K562 (cell line): ENCODE results near the gene ART4. TPM values are rescaled to one million over a fixed set of nuclear protein-coding genes. Genes with fewer than 3 reads are reported as not detected.
A peak's percentile ranks its signal among the peaks of the same experiment; 100 is the strongest.

Experiments
- ARNT ChIP-seq, 2 experiments: fragments of 450-650 bp; IDR thresholded peaks; 2 replicates each; pipeline ENCODE4 v1.6.1; 2016; ENCODE audit warnings: mild to moderate bottlenecking in 1 of 2
- BCL6 ChIP-seq: fragments of 250-450 bp; sonication (Bioruptor Pico); IDR thresholded peaks from 2 replicates; pipeline ENCODE4 v1.4.0; 2020
- ELF4 ChIP-seq: fragments of 450-650 bp; formaldehyde crosslinking; IDR thresholded peaks from 2 replicates; pipeline ENCODE4 v1.4.0; 2022; ENCODE audit warnings: missing genetic modification characterization
- HDAC1 ChIP-seq, 2 experiments: fragments of 450-650 bp; IDR thresholded peaks; 2 replicates each; pipeline ENCODE4 v1.6.1; 2016 to 2017; ENCODE audit warnings: inconsistent platforms in 1 of 2, mild to moderate bottlenecking in 1 of 2, moderate library complexity in 1 of 2
- MECOM ChIP-seq: fragments of 250-450 bp; sonication (Bioruptor Pico); IDR thresholded peaks from 2 replicates; pipeline ENCODE4 v1.8.0; 2022; ENCODE audit warnings: inconsistent platforms
- MTA2 ChIP-seq: fragments of 450-650 bp; IDR thresholded peaks from 2 replicates; pipeline ENCODE4 v1.6.1; 2016; ENCODE audit warnings: low read depth
- NFE2 ChIP-seq: IDR thresholded peaks from 2 replicates; pipeline ENCODE4 v1.6.1; 2014; ENCODE audit warnings: antibody characterized with exemption, low read depth
- RBBP5 ChIP-seq: fragments of 200-600 bp; sonication (generic); IDR thresholded peaks from 2 replicates; pipeline ENCODE4 v1.6.1; 2012; ENCODE audit warnings: borderline replicate concordance, mild to moderate bottlenecking, low read length, control low read depth, inconsistent platforms; ENCODE audit not compliant: insufficient read depth, poor library complexity, severe bottlenecking
- SIRT6 ChIP-seq: IDR thresholded peaks from one replicate; pipeline ENCODE4 v1.6.1; 2012; ENCODE audit warnings: low read depth, mild to moderate bottlenecking, control low read depth, inconsistent platforms, low read length, moderate library complexity
- ZBTB5 ChIP-seq: fragments of 450-650 bp; IDR thresholded peaks from 2 replicates; pipeline ENCODE4 v1.6.1; 2017; ENCODE audit warnings: antibody characterized with exemption
- ZKSCAN3 ChIP-seq: fragments of 250-450 bp; sonication (Bioruptor Pico); IDR thresholded peaks from 2 replicates; pipeline ENCODE4 v1.4.0; 2020
- ZNF175 ChIP-seq: fragments of 200-800 bp; sonication (Bioruptor generic); IDR thresholded peaks from 2 replicates; pipeline ENCODE4 v1.6.1; 2016; ENCODE audit warnings: low read depth, mild to moderate bottlenecking, missing genetic modification characterization, missing compliant biosample characterization
- ZNF318 ChIP-seq, 2 experiments: fragments of 450-650 bp; IDR thresholded peaks; 2 replicates each; pipeline ENCODE4 v1.6.1; 2016; ENCODE audit warnings: mild to moderate bottlenecking in 2 of 2, borderline replicate concordance in 1 of 2, low read depth in 1 of 2, moderate library complexity in 1 of 2
- ZNF766 ChIP-seq: fragments of 200-800 bp; sonication (Bioruptor generic); conservative IDR thresholded peaks from 2 replicates; pipeline ENCODE4 v1.6.1; 2016; ENCODE audit warnings: missing genetic modification characterization, missing compliant biosample characterization
- ZNF785 ChIP-seq: fragments of 250-450 bp; sonication (Bioruptor Pico); IDR thresholded peaks from 2 replicates; pipeline ENCODE4 v1.4.0; 2020; ENCODE audit warnings: mild to moderate bottlenecking
- polyA plus RNA-seq, 8 experiments: library from polyadenylated mRNA; depleted of rRNA in 4 of 8; stranded (reverse) in 5 of 8; unstranded in 3 of 8; fragments of >200 nt; fragmentation: Nextera tagmentation in 2 of 8; fragmentation: Illumina TruSeq in 1 of 8; extraction: Ambion mirVana in 2 of 8; extraction: Trizol in 1 of 8; gene quantifications; 2 replicates each; pipeline versions ENCODE4 v1.2.1 to v1.2.3, GENCODE V29; 2011 to 2014; ENCODE audit warnings: inconsistent platforms in 1 of 8, missing spikeins in 1 of 8
- total RNA-seq, 7 experiments: library from RNA; depleted of rRNA in 6 of 7; stranded (reverse); fragments of >200 nt in 6 of 7; fragmentation: Illumina TruSeq in 2 of 7; extraction: Trizol in 2 of 7; gene quantifications; 2 replicates each; pipeline versions ENCODE4 v1.2.1 to v1.2.3, GENCODE V29; 2011 to 2021; ENCODE audit warnings: low replicate concordance in 1 of 7
- TF ChIP-seq, protein P1 (sequence below): fragments of 450-650 bp; IDR thresholded peaks from 2 replicates; pipeline ENCODE4 v1.6.1; 2014; ENCODE audit warnings: low read depth, mild to moderate bottlenecking, moderate library complexity, borderline replicate concordance

ART4 gene
- total and polyA plus RNA-seq, 9 of the 15 experiments (the other 6 are each of a cell fraction or from before 2014, with no cell fraction given): 0.07 TPM; not detected in 8

DNA sequence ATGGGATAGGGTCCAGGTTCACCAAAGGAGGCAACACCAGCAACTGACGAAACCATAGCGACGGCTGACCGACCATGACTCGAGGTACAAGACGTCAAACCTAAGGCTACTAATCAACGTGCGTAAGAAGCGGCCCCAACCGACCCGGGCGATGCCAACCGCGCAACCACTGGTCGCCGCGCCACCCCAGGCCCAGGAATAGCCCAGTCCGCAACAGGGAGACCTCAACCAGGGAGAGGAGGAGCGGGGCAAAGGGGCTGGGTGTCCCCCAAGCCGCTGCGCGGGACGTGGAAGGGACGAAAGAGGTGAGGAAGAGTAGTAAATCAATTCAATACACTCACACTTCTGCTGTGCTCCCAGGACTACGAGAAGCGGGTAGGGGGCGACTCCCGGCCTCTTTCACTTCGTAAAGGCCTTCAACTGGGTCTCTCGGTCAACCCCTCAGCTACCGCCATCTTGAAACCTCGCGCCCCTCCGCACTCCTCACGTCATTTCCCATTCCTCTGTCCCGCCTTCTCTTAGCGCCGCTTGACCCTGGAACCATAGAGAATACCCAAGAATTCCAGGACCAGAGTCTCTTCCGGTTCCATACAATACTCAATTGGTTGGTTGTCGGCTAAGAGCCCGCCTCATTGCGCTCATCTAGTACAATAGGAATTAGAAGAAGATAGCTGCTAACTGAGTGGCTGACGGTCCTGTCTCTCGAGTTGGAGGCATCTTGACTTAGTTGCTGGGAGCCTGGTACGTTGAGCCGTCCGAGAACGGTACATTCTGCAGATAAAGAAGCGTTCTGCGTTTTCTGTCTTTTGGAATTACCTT lies 40.1 kb downstream of the ART4 start, which contains the start of the genes C12orf60 and WBP11 (continued):
- TF ChIP-seq ZNF318 (IDR thresholded peaks at IDR 0.05; ENCODE audit: borderline replicate concordance in 1 of 2, low read depth in 1 of 2): no peak
- no peak for TF ChIP-seq NFE2
- no peak for TF ChIP-seq ZNF785 (CRISPR knock-in tag)
- no peak for TF ChIP-seq MECOM (CRISPR knock-in tag)
- no peak for TF ChIP-seq MTA2
- no peak for TF ChIP-seq ELF4
- TF ChIP-seq ZBTB5: no peak
- TF ChIP-seq ZKSCAN3 (CRISPR knock-in tag): no peak
- TF ChIP-seq HDAC1 (IDR thresholded peaks at IDR 0.05): peak in 1 of 2 experiments; percentile 66; a peak in 1 of 4 replicates
- no peak for TF ChIP-seq RBBP5
- no peak for TF ChIP-seq SIRT6
- TF ChIP-seq BCL6 (CRISPR knock-in tag): no peak
- TF ChIP-seq ZNF766 (CRISPR knock-in tag): no peak
- no peak for TF ChIP-seq ZNF175 (CRISPR knock-in tag)
- TF ChIP-seq ARNT (IDR thresholded peaks at IDR 0.05): no peak
- TF ChIP-seq, protein P1, sequence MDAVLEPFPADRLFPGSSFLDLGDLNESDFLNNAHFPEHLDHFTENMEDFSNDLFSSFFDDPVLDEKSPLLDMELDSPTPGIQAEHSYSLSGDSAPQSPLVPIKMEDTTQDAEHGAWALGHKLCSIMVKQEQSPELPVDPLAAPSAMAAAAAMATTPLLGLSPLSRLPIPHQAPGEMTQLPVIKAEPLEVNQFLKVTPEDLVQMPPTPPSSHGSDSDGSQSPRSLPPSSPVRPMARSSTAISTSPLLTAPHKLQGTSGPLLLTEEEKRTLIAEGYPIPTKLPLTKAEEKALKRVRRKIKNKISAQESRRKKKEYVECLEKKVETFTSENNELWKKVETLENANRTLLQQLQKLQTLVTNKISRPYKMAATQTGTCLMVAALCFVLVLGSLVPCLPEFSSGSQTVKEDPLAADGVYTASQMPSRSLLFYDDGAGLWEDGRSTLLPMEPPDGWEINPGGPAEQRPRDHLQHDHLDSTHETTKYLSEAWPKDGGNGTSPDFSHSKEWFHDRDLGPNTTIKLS: no peak
